ENCODE results near the gene XPO6. TPM values are rescaled to one million over a fixed set of nuclear protein-coding genes. Genes with fewer than 3 reads are reported as not detected.
A peak's percentile ranks its signal among the peaks of the same experiment; 100 is the strongest.

Gene XPO6
- total and polyA plus RNA-seq, 4 donors = 52.9 to 172 (median 126) TPM

DNA sequence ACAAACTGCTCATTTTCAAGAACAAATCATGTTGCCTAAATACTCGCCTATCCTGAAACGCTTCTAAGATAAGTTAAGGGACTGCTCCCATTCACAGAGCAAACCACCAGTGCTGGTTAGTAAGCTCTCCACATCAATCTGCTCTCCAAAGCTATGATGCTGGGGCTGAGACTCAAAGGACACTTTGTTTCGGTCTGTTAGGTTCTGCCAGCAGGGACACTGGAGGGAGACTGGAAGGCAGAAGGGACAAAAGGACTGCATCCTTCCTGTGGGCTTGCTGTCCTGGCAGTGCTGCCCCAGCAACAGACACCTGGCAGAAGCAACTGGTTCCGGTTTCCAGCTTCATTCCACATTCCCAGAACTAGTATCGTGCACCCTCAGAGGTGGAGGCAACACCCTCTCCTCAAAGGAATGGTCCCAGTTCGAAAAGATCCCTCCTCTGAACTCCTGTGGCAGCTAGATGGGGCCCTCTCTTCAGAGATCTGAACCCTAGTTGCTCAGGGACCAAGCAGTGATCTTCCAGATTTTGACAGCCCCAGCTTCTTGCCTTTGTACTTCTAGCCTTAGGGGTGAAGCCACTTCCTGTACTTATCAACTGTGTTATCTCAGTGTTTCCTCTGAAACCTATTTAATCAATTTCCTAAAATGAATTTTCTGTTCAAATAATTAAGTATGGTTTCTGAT, 74.9 kb downstream of the XPO6 start:
- no peak overlapping the region for H3K4me3 ChIP-seq
- H3K27ac ChIP-seq (ENCODE audit: low read depth in 1 of 2, low read length in 1 of 2) = no peak overlapping the region
- TF ChIP-seq, protein P1, sequence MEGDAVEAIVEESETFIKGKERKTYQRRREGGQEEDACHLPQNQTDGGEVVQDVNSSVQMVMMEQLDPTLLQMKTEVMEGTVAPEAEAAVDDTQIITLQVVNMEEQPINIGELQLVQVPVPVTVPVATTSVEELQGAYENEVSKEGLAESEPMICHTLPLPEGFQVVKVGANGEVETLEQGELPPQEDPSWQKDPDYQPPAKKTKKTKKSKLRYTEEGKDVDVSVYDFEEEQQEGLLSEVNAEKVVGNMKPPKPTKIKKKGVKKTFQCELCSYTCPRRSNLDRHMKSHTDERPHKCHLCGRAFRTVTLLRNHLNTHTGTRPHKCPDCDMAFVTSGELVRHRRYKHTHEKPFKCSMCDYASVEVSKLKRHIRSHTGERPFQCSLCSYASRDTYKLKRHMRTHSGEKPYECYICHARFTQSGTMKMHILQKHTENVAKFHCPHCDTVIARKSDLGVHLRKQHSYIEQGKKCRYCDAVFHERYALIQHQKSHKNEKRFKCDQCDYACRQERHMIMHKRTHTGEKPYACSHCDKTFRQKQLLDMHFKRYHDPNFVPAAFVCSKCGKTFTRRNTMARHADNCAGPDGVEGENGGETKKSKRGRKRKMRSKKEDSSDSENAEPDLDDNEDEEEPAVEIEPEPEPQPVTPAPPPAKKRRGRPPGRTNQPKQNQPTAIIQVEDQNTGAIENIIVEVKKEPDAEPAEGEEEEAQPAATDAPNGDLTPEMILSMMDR (IDR thresholded peaks at IDR 0.05; ENCODE audit: control extremely low read depth, extremely low read depth) = no peak
- peaks cover 14 to 24% (median 22%) of the 10 kb centered on the region in 4 donors for H3K36me3 ChIP-seq (ENCODE audit: control insufficient read depth in 4 of 4, insufficient read depth in 4 of 4, low read length in 4 of 4)
- H3K27me3 ChIP-seq (ENCODE audit: control insufficient read depth in 3 of 3, insufficient read depth in 3 of 3, low read length in 2 of 3) = no peaks in the 10 kb centered on the region
- ATAC-seq (ENCODE audit: insufficient read depth, low FRiP score) (no peak), DNase-seq (no peak)
- 87 to 90% methylated on average over 6 of the region's 6 CpGs for WGBS, 2 donors
- H3K4me1 ChIP-seq (ENCODE audit: control insufficient read depth in 5 of 5, insufficient read depth in 5 of 5, low read length in 5 of 5) = peaks cover 0 to 2% (median 0%) of the 10 kb centered on the region in 5 donors
- H3K9me3 ChIP-seq (ENCODE audit: control insufficient read depth in 4 of 4, insufficient read depth in 3 of 4, low read length in 3 of 4) = no peaks in the 10 kb centered on the region
- H3K9ac ChIP-seq (ENCODE audit: insufficient read depth in 1 of 2, low read length in 2 of 2) = no peak overlapping the region

DNA sequence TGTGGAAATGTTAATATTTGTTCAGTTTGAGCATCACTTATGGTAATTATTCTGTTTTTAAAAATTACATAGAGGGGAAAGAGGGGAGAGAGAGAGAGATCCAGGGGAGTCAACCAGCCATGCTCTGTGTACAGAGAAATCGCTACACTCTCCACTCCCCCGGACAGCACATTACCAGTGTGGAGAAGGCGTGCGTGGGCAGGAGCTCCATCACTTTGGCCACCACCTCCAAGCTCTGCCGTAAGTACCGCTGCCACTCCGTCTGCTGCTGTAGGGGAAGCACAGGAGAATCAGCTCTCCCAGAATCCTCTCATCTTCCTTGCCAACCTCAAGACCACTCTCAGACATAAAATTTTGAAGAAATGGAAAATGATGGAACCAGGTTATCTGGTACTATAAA, 78.1 kb downstream of the XPO6 start:
- TF ChIP-seq, protein P1 (IDR thresholded peaks at IDR 0.05; ENCODE audit: control extremely low read depth, extremely low read depth) = no peak
- Histone ChIP-seq H3K9me3 (ENCODE audit: control insufficient read depth in 4 of 4, insufficient read depth in 3 of 4, low read length in 3 of 4) (no peaks in the 10 kb centered on the region), H3K36me3 (ENCODE audit: control insufficient read depth in 4 of 4, insufficient read depth in 4 of 4, low read length in 4 of 4) (peaks cover 25 to 38% (median 31%) of the 10 kb centered on the region in 4 donors), H3K4me3 (no peak overlapping the region), H3K27me3 (ENCODE audit: control insufficient read depth in 3 of 3, insufficient read depth in 3 of 3, low read length in 2 of 3) (no peaks in the 10 kb centered on the region), H3K9ac (ENCODE audit: insufficient read depth in 1 of 2, low read length in 2 of 2) (no peak overlapping the region), H3K4me1 (ENCODE audit: control insufficient read depth in 5 of 5, insufficient read depth in 5 of 5, low read length in 5 of 5) (peaks cover 0 to 2% (median 0%) of the 10 kb centered on the region in 5 donors), H3K27ac (ENCODE audit: low read depth in 1 of 2, low read length in 1 of 2) (no peak overlapping the region)
- no peak for ATAC-seq (ENCODE audit: insufficient read depth, low FRiP score)
- DNase-seq = peak in 1 of 3 donors; percentile 6
- WGBS, 2 donors = 72 to 88% methylated on average over 7 of the region's 7 CpGs

DNA sequence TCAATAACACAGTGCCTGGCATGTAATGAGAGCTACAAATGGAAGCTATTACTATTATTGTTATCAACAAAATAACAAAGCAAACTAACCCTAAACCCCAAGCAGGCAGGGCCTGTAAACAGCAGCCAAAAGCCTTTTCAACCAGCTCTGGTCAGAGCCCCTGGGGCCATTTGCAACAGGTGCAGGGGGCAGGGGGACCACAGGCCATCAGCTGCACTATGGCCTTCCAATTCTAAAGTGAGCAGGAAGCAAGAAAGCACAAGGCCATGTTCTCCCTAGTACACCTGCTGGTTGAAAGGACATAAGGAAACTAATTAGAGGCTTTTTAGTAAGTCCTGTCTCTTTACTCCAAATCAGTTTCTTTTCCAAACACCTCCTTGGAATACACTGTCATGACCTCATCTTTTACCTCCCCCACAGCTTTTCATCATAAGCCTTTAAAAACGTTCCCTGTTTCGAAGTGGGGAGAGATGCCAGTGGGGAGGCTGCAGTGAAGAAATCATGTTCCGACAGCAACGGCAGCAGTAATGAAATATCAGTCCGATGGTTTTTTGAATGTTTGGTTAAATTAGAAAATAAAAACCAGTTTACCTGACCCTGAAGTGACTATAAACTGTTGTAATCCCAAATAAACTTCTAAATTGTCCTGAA, 79.9 kb downstream of the XPO6 start:
- Histone ChIP-seq H3K4me3 (no peak overlapping the region), H3K36me3 (ENCODE audit: control insufficient read depth in 4 of 4, insufficient read depth in 4 of 4, low read length in 4 of 4) (peaks cover 25 to 48% (median 36%) of the 10 kb centered on the region in 4 donors), H3K9me3 (ENCODE audit: control insufficient read depth in 4 of 4, insufficient read depth in 3 of 4, low read length in 3 of 4) (no peaks in the 10 kb centered on the region), H3K4me1 (ENCODE audit: control insufficient read depth in 5 of 5, insufficient read depth in 5 of 5, low read length in 5 of 5) (peaks cover 0 to 2% (median 0%) of the 10 kb centered on the region in 5 donors), H3K27me3 (ENCODE audit: control insufficient read depth in 3 of 3, insufficient read depth in 3 of 3, low read length in 2 of 3) (no peaks in the 10 kb centered on the region), H3K27ac (ENCODE audit: low read depth in 1 of 2, low read length in 1 of 2) (no peak overlapping the region), H3K9ac (ENCODE audit: insufficient read depth in 1 of 2, low read length in 2 of 2) (no peak overlapping the region)
- DNase-seq = no peak
- WGBS, 2 donors = 91 to 94% methylated on average over 5 of the region's 5 CpGs
- TF ChIP-seq, protein P1 (IDR thresholded peaks at IDR 0.05; ENCODE audit: control extremely low read depth, extremely low read depth) = no peak
- ATAC-seq (ENCODE audit: insufficient read depth, low FRiP score) = no peak
